ENCODE data around the gene ARHGEF19.

Gene ARHGEF19

GRCh38 chr1:16205891-16206546, 6.4 kb downstream of the ARHGEF19 start:
- TF ChIP-seq GATA2 (IDR thresholded peaks at IDR 0.05; ENCODE audit: low read depth, low read length) = no peak
- no peak for TF ChIP-seq GATA3 (IDR thresholded peaks at IDR 0.05; ENCODE audit: low read depth, low read length)

- TF ChIP-seq GATA3 (IDR thresholded peaks at IDR 0.05; ENCODE audit: low read depth, low read length) (no peak), GATA2 (IDR thresholded peaks at IDR 0.05; ENCODE audit: low read depth, low read length) (no peak)
Observed at GRCh38 chr1:16205334-16205671, 7.1 kb downstream of the ARHGEF19 start.

- TF ChIP-seq GATA3 (IDR thresholded peaks at IDR 0.05; ENCODE audit: low read depth, low read length) (no peak), GATA2 (IDR thresholded peaks at IDR 0.05; ENCODE audit: low read depth, low read length) (no peak)
Observed at GRCh38 chr1:16204634-16205333, 7.7 kb downstream of the ARHGEF19 start.

DNA sequence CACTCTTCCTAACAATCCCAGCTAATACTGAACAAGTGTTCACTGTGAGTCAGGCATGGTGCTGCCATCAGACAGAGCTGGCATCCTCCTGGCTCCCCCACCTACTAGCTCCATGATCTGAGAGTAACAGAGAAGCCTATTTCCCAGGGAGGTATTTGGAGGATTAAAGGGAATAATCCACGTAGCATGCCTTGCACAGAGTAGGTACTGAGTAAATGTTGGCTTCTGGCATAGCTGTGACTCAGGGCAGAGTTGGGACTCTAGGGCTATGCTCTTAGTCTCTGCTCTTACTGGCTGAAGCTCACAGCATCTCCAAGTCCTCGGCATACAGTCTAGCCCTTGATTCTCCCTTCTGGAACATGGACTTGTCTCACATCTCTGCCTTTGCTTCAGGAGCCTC, 8.2 kb downstream of the ARHGEF19 start:
- TF ChIP-seq GATA2 (IDR thresholded peaks at IDR 0.05; ENCODE audit: low read depth, low read length) (no peak), GATA3 (IDR thresholded peaks at IDR 0.05; ENCODE audit: low read depth, low read length) (no peak)

GRCh38 chr1:16203550-16203949, 8.9 kb downstream of the ARHGEF19 start:
- TF ChIP-seq GATA2 (IDR thresholded peaks at IDR 0.05; ENCODE audit: low read depth, low read length) = no peak
- TF ChIP-seq GATA3 (IDR thresholded peaks at IDR 0.05; ENCODE audit: low read depth, low read length) = no peak

DNA sequence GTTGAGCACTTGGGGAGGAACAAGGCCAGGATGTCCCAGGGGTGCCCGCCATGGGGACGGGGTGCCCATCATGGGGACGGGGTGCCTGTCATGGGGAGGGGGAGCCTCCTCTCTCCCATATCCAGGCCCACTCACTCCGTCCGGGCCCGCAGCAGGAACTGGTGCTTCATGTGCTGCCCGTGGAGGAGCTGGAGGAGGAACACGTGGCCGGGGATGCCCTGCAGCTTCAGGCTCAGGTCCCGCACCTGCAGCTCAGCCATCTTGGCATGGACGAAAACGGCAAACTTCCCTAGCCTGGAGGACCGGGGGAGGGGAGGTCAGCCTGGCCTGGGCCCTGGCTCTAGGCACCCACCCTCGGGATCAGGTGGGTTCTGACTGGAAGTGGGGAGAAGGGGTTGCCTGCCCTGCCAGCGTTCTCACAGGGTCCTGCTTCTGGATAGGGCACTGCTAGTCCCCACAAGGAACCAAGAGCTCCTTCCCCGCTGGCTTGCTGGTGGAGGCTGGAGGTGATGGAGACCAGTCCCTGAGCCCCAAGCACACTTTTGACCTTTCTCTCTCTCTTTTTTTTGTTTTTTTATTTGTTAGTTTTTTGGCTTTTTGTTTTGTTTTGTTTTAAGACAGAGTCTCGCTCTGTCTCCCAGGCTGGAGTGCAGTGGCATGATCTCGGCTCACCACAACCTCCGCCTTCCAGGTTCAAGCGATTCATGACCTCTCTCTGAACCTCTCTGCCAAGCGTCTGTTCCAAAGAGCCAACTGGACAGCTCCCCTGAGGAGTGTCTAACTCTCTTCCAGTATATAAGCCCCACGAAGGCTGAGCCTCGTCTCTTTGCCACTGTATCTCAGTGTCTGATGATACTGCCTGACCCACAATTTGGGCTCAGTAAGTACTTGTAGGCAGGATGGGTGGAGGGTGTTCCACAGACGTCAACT, 9.9 kb downstream of the ARHGEF19 start:
- no peak for TF ChIP-seq GATA2 (IDR thresholded peaks at IDR 0.05; ENCODE audit: low read depth, low read length)
- TF ChIP-seq GATA3 (IDR thresholded peaks at IDR 0.05; ENCODE audit: low read depth, low read length) = no peak

DNA sequence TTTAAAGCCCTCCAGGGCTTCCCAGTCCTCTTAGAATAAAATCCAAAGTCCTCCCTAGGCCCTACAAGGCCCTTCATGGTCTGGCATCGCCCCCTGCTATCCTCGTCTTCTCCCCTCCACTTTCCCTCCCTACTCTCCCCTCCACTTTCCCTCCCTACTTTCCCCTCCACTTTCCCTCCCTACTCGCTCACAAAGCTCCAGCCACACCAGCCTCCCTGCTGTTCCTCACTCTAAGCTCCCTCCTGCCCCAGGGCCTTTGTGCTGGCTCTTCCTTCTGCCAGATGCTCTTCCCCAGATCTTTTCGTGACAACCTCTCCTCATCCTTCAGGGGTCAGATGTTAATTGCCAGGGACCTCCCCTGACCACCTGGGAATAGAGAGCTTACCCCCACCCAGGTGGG, 12.8 kb downstream of the ARHGEF19 start:
- TF ChIP-seq GATA2 (IDR thresholded peaks at IDR 0.05; ENCODE audit: low read depth, low read length) (no peak), GATA3 (IDR thresholded peaks at IDR 0.05; ENCODE audit: low read depth, low read length) (no peak)

DNA sequence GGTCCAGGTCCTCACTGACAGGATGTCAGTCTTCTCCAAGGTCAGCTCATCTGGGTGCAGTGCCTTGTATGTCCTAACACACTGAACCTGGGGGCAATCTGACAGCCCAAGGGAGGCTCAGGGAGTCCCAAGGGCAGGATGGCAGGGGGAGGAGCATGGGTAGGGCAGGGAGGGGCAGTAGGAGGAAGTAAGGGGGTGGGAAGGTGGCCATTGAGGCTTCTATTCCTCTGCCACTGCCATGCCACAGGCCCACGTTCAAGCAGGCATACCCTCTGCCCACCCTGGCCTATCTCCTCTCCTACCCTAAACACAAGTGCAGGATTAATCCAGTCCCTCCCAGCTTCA, 13.3 kb downstream of the ARHGEF19 start:
- TF ChIP-seq GATA2 (IDR thresholded peaks at IDR 0.05; ENCODE audit: low read depth, low read length) (no peak), GATA3 (IDR thresholded peaks at IDR 0.05; ENCODE audit: low read depth, low read length) (no peak)

GRCh38 chr1:16198444-16199156, 13.9 kb downstream of the ARHGEF19 start:
- TF ChIP-seq GATA2 (IDR thresholded peaks at IDR 0.05; ENCODE audit: low read depth, low read length) = no peak
- no peak for TF ChIP-seq GATA3 (IDR thresholded peaks at IDR 0.05; ENCODE audit: low read depth, low read length)

DNA sequence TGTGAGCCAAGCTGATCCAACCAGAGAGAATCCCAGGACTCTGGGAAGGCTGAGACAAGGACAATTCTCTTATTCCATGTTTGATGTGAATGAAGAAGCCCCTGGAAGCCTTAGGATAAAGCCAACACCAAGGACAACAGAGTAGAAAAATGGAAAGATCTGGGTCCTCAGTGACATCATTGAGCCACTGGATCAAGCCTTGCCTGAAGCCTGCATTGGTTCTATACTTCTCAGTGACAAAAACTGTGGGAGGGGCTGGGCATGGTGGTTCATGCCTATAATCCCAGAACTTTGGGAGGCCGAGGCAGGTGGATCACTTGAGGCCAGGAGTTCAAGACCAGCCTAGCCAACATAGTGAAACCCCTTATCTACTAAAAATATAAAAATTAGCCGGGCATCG, 15.6 kb downstream of the ARHGEF19 start:
- TF ChIP-seq GATA2 (IDR thresholded peaks at IDR 0.05; ENCODE audit: low read depth, low read length) (no peak), GATA3 (IDR thresholded peaks at IDR 0.05; ENCODE audit: low read depth, low read length) (no peak)

GRCh38 chr1:16195518-16195905, 16.9 kb downstream of the ARHGEF19 start:
- no peak for TF ChIP-seq GATA2 (IDR thresholded peaks at IDR 0.05; ENCODE audit: low read depth, low read length)

DNA sequence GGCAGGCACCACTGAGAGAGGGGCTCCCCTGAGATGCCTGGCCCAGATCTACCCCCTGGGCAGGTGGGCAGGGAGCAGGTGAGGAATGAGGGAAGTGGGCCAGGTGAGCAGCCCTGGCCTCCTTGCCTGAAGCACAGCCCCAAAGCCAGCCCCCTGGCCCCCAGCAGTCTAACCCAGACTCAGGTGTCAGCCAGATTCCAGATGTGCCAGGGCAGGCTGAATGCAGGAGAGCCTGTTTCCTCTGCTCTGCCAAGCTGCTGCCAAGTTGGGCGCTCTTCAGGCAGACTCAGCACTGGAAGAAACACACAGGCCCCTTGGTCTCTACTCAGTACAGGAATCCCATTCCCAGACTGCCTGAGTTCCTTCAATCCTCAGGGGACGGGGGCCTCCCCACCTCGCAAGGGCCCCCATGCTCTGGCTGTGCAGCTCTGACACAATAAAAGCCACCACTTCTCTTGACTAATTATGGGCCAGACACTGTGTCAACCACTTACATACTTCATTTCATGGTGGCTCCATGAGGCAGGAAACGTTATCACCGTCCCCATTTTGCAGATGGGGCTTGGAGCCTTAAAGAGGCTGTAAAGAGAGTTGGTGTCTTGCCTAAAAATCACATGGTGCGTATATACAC, 20.4 kb downstream of the ARHGEF19 start:
- TF ChIP-seq GATA2 (IDR thresholded peaks at IDR 0.05; ENCODE audit: low read depth, low read length) (no peak), GATA3 (IDR thresholded peaks at IDR 0.05; ENCODE audit: low read depth, low read length) (no peak)

- no peak for TF ChIP-seq GATA2 (IDR thresholded peaks at IDR 0.05; ENCODE audit: low read depth, low read length)
Observed at GRCh38 chr1:16191309-16191708, 21.1 kb downstream of the ARHGEF19 start.

Data from SH-SY5Y (cell line).